Activated CD8-positive, alpha-beta memory T cell treated with anti-CD3 and anti-CD28 coated beads, Interleukin-2, amount 50 U/mL, for 4 hours (primary cell): ENCODE measurements around the gene ACAA1.
"Not testable (repeated sequence)": the region's sequence is repeated elsewhere in the genome, so short reads cannot be mapped to it uniquely, and the experiment has no call there.

ENCODE experiments used
- DNase-seq: peaks from one replicate; pipeline ENCODE4 v3.0.0-alpha.2; 2020

The ACAA1 gene

GRCh38 chr3:38153221-38153620 is 16.3 kb upstream of the ACAA1 start:
- no peak for DNase-seq

- DNase-seq: no peak
Observed at GRCh38 chr3:38152609-38153008, 15.7 kb upstream of the ACAA1 start.

- DNase-seq: no peak
Observed at GRCh38 chr3:38151667-38152265, 14.8 kb upstream of the ACAA1 start.

GRCh38 chr3:38150780-38151528 is 14.0 kb upstream of the ACAA1 start:
- no peak for DNase-seq

- DNase-seq: no peak
Observed at GRCh38 chr3:38149708-38150107, 12.8 kb upstream of the ACAA1 start.

GRCh38 chr3:38148311-38148882 is 11.5 kb upstream of the ACAA1 start:
- no peak for DNase-seq

GRCh38 chr3:38147421-38147820 is 10.5 kb upstream of the ACAA1 start:
- no peak for DNase-seq

GRCh38 chr3:38146504-38146903 is 9.6 kb upstream of the ACAA1 start:
- no peak for DNase-seq

- DNase-seq: no peak
Observed at GRCh38 chr3:38143511-38143910, 6.6 kb upstream of the ACAA1 start.

- DNase-seq: no peak
Observed at GRCh38 chr3:38142959-38143358, 6.0 kb upstream of the ACAA1 start.

- no peak for DNase-seq
Observed at GRCh38 chr3:38141952-38142273, 5.0 kb upstream of the ACAA1 start.

GRCh38 chr3:38141173-38141951 is 4.4 kb upstream of the ACAA1 start:
- no peak for DNase-seq

- no peak for DNase-seq
Observed at GRCh38 chr3:38140326-38141172, 3.6 kb upstream of the ACAA1 start.

GRCh38 chr3:38139652-38140051 is 2.7 kb upstream of the ACAA1 start:
- no peak for DNase-seq

- no peak for DNase-seq
Observed at GRCh38 chr3:38139191-38139590, 2.3 kb upstream of the ACAA1 start.

- peak; percentile 89 for DNase-seq
Observed at GRCh38 chr3:38138349-38139190, 1.6 kb upstream of the ACAA1 start, which contains the start of gene MYD88. Gene MYD88, plus strand, starts transcription at chr3:38138661. Its CDS starts 40 bp downstream, at chr3:38138701.

- no peak for DNase-seq
Observed at GRCh38 chr3:38137615-38138348, 855 bp upstream of the ACAA1 start.

- no peak for DNase-seq
Observed at GRCh38 chr3:38136393-38136776, 542 bp downstream of the ACAA1 start.

- DNase-seq: not testable (repeated sequence)
Observed at GRCh38 chr3:38135621-38136277, 1.2 kb downstream of the ACAA1 start.

GRCh38 chr3:38134517-38135143 is 2.3 kb downstream of the ACAA1 start:
- DNase-seq: not testable (repeated sequence)
